DMS53 (cell line): ENCODE measurements around the gene TOMM34.

ENCODE experiments used
- DNase-seq: peaks from one replicate; lab custom pipeline; 2025; lab: John Stamatoyannopoulos, UW

TOMM34 gene

GRCh38 chr20:44962483-44962882, 2.3 kb upstream of the TOMM34 start:
- peak; percentile 27 for DNase-seq

DNA sequence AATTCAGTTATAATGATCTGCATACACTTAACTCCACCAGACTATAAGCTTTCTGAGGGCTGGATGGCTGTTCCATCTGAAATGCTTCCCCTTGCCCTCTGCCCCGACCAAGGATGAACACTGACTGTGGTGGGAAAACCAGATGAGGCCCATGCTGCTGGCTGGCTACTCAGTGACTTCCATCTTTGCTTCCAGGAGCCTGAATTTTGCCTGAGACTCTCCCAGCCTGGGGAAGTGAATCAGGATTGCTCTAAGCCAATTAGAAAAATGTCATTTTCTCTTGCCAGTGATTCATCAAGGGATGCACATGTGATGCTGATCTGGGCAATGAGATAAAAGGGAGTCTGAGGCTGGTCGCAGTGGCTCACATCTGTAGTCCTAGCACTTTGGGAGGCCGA, 1.7 kb upstream of the TOMM34 start:
- no peak for DNase-seq

GRCh38 chr20:44961011-44961869, 1.0 kb upstream of the TOMM34 start:
- peak; percentile 24 for DNase-seq

- DNase-seq: peak; percentile 61
These were observed 527 bp downstream of the TOMM34 start for GRCh38 chr20:44959638-44960102.

DNA sequence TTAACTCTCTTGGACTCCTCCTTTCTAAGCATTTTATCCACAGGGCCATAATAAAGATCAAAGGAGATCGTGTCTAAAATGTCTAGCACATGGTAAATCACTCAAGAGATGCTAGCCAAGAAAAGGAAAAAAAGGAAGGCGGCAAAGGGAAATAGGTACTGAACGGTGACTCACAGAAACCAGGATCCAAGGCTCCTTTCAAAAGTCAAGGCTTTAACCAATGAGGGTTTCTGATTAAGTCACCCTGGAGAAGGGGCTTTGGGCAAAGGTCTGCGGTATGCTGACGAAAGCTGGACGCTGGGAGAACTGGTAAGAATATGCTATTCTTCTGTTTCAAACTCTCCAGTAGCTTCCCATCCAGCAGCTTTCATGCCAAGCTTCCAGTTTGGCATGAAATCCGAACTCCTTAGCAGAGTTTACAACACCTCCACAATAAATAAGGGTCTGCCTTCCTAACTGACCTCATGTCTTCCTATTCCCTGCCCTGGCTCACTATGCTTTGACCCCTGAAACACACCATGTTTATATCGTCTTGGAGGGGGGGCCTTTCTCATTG, 1.0 kb downstream of the TOMM34 start:
- no peak for DNase-seq

- no peak for DNase-seq
These were observed 1.9 kb downstream of the TOMM34 start for GRCh38 chr20:44958276-44958675.

DNA sequence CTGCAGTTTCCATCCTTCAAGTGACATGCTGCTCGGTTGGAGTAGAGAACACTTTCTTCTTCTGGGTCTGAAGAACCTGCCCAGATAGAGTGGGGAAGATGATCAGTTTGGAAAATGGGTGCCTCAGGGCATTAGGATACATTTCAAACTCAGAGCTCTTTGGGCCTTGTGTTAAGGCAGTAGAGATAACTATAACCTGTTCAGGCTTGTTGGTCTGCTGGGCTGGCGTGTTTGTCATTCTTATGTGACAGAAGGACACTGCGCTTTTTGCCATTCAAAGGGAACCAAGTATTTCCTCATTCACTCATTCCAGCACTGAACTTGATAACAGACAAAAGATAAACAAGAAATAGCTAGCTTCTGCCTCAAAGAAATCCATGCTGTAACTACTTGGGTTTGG, 3.8 kb downstream of the TOMM34 start:
- DNase-seq: no peak

DNA sequence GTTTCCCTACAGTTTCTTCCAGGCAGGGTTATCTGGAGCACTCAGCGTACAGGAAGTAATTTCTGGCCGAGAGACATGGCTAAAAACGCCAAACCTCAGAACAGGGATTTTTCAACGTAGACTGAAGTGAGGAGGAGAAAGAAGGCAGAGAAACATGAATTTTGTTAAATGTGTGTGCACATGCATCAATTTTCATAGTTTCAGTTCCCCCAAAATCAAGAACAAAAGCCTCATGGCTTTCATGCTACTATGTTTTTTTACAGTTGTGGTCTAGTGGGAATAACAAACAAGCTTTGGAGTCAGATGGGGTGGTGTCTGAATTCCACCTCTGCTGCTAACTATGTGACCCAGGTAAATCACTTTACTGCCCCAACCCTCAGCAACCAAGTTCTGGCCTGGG, 4.9 kb downstream of the TOMM34 start:
- DNase-seq: no peak

DNA sequence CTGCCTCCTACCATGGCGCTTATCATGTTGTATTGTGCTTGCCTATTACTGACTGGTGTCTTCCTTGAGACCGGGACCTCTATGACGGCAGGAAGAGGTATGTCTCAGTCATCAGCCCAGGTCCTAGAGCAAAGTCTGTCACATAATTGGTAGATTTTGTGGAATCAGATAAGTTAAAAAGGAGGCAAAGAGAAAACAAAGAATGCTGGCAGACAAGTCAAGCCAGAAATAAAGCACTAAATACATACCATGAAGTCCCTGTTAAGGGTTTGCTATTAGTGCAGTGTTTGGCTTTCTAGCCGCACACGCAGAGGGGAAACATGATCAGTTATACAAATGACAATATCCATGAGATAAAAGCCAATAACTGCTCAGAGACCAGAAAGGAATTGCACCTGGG, 6.0 kb downstream of the TOMM34 start:
- no peak for DNase-seq

DNA sequence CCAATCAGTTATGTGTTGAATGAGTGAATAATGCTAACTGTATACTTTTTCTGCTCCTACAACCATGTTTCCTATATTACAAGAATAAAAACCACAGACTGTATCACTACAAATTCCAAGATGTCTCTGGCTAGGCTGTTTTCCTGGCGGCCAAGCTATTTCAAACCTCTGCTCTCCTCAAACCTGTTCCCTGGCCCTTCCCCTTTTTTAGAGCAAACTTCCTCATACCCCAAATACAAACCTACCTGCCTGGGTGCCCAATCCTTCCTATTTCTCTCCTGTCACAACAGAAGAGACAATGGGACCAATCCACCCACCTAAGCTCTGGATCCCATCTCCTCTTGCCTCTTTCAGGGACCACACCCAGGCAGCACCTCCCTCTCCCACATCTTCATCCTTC, 7.5 kb downstream of the TOMM34 start:
- DNase-seq: no peak

DNA sequence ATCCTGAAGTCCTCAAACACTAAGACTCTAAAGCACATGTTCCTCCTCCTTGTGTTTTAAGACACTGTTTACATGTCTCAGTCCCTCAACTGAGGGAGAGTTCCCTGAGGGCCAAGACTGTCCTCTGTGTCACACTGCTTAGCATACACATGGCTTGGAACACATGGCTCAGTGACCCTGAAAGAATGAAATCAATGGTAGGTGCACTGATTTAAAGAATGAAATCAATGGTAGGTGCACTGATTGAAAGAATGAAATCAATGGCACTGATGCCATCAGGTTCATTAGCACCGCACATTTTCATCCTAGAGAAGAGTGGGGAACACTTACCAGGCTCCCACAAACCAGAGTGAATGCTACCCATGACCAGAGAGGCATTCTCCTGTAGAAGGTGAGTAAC, 9.8 kb downstream of the TOMM34 start:
- DNase-seq: no peak

DNA sequence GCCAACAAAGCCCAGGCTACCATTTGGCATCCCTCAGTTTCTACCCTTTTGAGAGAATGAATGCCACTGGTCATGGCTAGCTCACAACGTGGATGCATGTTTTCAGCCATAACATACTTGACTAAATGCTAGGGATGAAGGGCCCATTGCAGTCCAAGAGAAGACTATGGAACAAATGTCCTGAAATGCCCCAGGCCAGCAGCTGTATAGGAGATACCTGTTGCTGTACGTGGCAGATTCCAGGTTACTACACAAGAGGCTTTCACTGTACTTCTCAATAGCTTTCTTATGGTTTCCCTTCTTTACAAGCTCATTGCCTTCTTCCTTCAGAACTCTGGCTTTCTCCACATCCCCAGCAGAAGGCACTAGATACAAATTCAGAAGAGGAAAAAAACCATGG, 11.7 kb downstream of the TOMM34 start:
- no peak for DNase-seq

DNA sequence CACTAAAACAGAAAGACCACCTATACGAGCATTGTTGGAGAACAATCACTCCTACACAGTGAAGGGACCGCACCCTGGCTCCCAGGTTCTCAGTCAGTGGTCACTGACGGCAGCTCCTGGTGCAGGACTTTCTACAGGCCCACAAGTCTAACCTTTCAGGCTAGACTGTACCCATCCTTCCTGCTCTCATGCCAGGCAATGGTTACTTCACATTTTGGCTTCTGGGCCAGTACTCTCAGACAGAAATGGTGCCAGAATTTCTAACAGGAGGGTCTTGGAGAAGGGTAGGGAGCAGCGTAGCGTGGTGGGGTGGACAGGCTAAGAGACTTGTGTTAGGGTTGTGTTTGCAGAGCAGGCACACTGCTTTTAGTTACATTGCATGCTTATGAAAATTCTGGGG, 12.1 kb downstream of the TOMM34 start:
- no peak for DNase-seq

DNA sequence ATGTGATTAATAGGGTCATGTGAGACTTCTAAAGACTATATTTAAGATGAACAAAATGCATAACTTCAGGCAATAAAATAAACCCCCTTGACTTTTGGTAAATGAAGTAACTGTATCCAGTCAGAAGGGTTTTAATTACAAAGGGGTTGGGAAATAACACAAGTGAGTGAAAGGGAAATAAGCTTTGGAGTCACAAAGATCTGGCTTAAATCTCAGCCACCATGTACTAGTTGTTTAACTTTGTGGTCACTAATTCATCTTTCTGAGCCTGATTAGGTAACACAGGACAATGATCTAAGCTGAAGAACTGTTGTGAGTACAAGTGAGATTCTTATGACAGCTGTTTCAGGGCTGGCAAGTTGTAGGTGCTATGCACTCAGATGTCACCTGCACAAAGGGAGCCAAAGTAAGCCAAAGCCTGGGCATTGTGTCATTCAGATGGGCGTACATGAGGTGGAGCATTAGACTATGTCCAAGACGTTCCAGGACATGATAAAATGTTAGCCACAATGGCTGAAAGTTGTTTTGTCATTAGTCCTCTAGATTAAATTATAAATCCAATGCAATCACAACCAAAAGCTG, 13.8 kb downstream of the TOMM34 start:
- no peak for DNase-seq

GRCh38 chr20:44945261-44945660, 14.9 kb downstream of the TOMM34 start:
- DNase-seq: no peak

- no peak for DNase-seq
These were observed 16.4 kb downstream of the TOMM34 start for GRCh38 chr20:44943828-44944227.

- DNase-seq: no peak
These were observed 17.8 kb downstream of the TOMM34 start for GRCh38 chr20:44942264-44942973.

DNA sequence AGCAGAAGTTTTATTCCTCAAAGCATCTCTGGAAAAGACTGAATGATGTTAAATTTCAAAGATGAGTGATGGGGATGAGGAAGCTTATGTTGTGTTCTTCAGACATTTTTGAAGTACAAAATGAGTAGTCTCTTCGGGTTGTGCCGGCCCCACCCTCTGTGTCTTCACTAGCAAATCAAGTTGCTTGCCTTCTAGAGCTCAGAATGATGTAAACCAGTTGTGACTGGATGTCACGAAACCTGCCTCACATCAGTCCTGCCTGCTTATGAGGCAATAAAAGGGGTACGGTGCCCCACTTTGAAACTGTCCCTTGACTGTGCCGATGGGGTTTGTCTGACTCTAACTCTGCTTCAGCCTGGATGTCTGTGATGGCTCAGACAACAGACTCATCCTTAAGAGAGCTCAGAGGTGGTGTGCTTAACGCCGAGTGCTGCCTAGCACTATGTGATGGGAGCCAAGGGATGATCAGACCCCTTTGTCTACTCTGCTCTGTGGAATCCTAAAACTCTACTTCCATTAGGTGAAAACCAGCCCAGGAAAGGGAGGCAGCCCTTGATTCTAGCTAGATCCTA, 19.0 kb downstream of the TOMM34 start:
- no peak for DNase-seq

DNA sequence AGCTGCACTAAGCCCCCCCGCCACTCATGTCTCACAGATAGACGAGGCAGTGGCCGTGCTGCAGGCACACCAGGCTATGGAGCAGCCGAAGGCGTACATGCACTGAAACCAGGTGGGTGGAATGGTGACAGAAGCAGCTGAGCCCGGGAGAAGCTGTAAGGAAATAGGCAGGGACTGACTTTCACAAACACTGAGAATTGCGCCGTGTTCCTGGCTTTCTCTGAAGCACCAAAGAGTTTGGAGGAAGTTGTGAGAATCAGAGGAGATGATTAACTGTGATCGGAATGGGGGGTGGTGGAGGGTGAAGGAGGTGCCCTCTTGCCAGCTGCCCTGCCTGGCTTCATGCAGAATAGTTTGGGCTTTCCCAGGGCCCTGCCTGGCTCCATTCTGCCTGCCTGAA, 21.6 kb downstream of the TOMM34 start:
- DNase-seq: no peak

DNA sequence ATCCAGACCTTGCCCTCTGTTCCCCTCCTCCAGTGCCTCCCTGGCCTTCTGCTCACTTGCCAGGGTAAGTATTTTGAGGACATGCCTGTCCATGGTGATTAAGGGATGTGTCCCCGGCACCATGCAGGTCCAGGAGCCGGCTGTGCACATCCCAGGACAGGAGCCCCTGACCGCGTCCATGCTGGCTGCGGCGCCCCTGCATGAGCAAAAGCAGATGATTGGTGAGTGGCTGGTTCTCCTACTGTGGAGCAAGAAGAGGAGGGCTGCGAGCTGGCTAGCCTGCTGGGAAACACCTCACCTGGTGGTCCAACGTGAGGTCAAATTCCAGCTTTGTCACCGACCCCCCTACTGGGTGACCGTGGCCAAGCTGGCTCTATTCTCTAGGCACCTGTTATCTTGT, 23.7 kb downstream of the TOMM34 start:
- no peak for DNase-seq

DNA sequence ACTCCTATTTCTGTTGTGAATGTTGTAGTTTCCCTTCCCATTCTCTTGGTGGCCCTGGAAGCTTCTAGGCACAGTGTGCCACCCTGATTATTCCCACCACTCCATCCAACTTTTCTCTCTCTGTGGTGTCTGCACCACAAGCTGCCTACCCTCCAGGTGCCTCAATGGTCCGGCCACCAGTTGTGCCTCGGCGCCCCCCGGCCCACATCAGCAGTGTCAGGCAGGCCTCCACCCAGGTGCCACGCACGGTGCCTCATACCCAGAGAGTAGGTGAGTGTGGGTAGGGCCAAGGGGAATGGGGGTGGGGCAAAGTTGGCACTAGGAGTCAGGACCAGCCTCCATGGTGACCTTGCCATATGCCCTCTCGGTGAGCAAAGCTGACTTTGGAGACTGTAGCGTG, 27.3 kb downstream of the TOMM34 start:
- no peak for DNase-seq

- DNase-seq: no peak
These were observed 28.3 kb downstream of the TOMM34 start for GRCh38 chr20:44931911-44932310.
